ENCODE data around the gene CTR9. TPM values are rescaled to one million over a fixed set of nuclear protein-coding genes. Genes with fewer than 3 reads are reported as not detected.
A peak's percentile ranks its signal among the peaks of the same experiment; 100 is the strongest.

The CTR9 gene
- total and polyA plus RNA-seq, 9 of the 15 experiments (the other 6 are each of a cell fraction or from before 2014, with no cell fraction given) = 25.4 to 79.3 (median 47.3) TPM

DNA sequence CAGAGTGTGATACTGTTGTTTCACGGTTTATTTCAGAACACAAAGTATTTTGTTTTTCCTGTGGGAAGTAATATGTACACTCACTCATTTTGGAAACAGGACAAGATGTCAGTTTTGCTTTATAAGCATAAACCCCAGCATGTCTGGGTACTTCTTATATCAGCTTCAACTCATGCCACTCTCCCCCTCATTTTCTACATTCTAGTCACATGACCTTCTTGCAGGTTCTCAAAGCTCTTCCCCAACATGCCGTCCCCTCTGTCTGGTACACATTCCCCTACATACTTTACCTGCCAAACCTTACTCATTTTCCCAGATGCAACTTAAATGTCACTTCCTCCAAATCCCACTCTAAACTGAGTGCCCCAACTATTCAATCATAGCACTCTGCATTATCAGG lies 1.6 kb upstream of the CTR9 start (continued):
- no peak for TF ChIP-seq ZKSCAN8 (CRISPR knock-in tag; IDR thresholded peaks at IDR 0.05)
- TF ChIP-seq HEY1 (CRISPR knock-in tag; IDR thresholded peaks at IDR 0.05; ENCODE audit: borderline replicate concordance) = no peak
- 0 out of 4 replicates have a peak, but pooled peaks of 1 of the 2 experiments have one; percentile 29 for TF ChIP-seq MCM7 (IDR thresholded peaks at IDR 0.05)
- TF ChIP-seq, protein P1, sequence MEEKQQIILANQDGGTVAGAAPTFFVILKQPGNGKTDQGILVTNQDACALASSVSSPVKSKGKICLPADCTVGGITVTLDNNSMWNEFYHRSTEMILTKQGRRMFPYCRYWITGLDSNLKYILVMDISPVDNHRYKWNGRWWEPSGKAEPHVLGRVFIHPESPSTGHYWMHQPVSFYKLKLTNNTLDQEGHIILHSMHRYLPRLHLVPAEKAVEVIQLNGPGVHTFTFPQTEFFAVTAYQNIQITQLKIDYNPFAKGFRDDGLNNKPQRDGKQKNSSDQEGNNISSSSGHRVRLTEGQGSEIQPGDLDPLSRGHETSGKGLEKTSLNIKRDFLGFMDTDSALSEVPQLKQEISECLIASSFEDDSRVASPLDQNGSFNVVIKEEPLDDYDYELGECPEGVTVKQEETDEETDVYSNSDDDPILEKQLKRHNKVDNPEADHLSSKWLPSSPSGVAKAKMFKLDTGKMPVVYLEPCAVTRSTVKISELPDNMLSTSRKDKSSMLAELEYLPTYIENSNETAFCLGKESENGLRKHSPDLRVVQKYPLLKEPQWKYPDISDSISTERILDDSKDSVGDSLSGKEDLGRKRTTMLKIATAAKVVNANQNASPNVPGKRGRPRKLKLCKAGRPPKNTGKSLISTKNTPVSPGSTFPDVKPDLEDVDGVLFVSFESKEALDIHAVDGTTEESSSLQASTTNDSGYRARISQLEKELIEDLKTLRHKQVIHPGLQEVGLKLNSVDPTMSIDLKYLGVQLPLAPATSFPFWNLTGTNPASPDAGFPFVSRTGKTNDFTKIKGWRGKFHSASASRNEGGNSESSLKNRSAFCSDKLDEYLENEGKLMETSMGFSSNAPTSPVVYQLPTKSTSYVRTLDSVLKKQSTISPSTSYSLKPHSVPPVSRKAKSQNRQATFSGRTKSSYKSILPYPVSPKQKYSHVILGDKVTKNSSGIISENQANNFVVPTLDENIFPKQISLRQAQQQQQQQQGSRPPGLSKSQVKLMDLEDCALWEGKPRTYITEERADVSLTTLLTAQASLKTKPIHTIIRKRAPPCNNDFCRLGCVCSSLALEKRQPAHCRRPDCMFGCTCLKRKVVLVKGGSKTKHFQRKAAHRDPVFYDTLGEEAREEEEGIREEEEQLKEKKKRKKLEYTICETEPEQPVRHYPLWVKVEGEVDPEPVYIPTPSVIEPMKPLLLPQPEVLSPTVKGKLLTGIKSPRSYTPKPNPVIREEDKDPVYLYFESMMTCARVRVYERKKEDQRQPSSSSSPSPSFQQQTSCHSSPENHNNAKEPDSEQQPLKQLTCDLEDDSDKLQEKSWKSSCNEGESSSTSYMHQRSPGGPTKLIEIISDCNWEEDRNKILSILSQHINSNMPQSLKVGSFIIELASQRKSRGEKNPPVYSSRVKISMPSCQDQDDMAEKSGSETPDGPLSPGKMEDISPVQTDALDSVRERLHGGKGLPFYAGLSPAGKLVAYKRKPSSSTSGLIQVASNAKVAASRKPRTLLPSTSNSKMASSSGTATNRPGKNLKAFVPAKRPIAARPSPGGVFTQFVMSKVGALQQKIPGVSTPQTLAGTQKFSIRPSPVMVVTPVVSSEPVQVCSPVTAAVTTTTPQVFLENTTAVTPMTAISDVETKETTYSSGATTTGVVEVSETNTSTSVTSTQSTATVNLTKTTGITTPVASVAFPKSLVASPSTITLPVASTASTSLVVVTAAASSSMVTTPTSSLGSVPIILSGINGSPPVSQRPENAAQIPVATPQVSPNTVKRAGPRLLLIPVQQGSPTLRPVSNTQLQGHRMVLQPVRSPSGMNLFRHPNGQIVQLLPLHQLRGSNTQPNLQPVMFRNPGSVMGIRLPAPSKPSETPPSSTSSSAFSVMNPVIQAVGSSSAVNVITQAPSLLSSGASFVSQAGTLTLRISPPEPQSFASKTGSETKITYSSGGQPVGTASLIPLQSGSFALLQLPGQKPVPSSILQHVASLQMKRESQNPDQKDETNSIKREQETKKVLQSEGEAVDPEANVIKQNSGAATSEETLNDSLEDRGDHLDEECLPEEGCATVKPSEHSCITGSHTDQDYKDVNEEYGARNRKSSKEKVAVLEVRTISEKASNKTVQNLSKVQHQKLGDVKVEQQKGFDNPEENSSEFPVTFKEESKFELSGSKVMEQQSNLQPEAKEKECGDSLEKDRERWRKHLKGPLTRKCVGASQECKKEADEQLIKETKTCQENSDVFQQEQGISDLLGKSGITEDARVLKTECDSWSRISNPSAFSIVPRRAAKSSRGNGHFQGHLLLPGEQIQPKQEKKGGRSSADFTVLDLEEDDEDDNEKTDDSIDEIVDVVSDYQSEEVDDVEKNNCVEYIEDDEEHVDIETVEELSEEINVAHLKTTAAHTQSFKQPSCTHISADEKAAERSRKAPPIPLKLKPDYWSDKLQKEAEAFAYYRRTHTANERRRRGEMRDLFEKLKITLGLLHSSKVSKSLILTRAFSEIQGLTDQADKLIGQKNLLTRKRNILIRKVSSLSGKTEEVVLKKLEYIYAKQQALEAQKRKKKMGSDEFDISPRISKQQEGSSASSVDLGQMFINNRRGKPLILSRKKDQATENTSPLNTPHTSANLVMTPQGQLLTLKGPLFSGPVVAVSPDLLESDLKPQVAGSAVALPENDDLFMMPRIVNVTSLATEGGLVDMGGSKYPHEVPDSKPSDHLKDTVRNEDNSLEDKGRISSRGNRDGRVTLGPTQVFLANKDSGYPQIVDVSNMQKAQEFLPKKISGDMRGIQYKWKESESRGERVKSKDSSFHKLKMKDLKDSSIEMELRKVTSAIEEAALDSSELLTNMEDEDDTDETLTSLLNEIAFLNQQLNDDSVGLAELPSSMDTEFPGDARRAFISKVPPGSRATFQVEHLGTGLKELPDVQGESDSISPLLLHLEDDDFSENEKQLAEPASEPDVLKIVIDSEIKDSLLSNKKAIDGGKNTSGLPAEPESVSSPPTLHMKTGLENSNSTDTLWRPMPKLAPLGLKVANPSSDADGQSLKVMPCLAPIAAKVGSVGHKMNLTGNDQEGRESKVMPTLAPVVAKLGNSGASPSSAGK (IDR thresholded peaks at IDR 0.05) = 0 out of 2 replicates have a peak, but pooled peaks have one; percentile 39
- no peak for TF ChIP-seq CCNT2 (IDR thresholded peaks at IDR 0.05; ENCODE audit: borderline replicate concordance, extremely low read depth, insufficient read length, low read depth, low read length)
- TF ChIP-seq, protein P2, sequence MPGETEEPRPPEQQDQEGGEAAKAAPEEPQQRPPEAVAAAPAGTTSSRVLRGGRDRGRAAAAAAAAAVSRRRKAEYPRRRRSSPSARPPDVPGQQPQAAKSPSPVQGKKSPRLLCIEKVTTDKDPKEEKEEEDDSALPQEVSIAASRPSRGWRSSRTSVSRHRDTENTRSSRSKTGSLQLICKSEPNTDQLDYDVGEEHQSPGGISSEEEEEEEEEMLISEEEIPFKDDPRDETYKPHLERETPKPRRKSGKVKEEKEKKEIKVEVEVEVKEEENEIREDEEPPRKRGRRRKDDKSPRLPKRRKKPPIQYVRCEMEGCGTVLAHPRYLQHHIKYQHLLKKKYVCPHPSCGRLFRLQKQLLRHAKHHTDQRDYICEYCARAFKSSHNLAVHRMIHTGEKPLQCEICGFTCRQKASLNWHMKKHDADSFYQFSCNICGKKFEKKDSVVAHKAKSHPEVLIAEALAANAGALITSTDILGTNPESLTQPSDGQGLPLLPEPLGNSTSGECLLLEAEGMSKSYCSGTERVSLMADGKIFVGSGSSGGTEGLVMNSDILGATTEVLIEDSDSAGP (CRISPR knock-in tag; IDR thresholded peaks at IDR 0.05) = no peak
- TF ChIP-seq USF2 (CRISPR knock-in tag; IDR thresholded peaks at IDR 0.05) = peak; percentile 61
- TF ChIP-seq ELF2 (CRISPR knock-in tag; IDR thresholded peaks at IDR 0.05) = no peak
- TF ChIP-seq KAT8 (IDR thresholded peaks at IDR 0.05; ENCODE audit: low read depth) = no peak
- TF ChIP-seq SMARCA4 (IDR thresholded peaks at IDR 0.05) = no peak
- TF ChIP-seq RFX1 (IDR thresholded peaks at IDR 0.05) = no peak
- no peak for TF ChIP-seq CBFB (CRISPR knock-in tag; IDR thresholded peaks at IDR 0.05)
